Fibroblast of mammary gland (primary cell): ENCODE measurements around the gene TSC22D1.
A peak's percentile ranks its signal among the peaks of the same experiment; 100 is the strongest.

Source experiments
- DNase-seq: peaks from one replicate; pipeline ENCODE4 v3.0.0-alpha.2; 2010; ENCODE audit warnings: low read depth
- H3K4me3 ChIP-seq: 2 replicates; pipeline ENCODE4 v1.5.1; 2011; ENCODE audit warnings: low read depth, mild to moderate bottlenecking, low read length, moderate library complexity; ENCODE audit not compliant: control insufficient read depth
- TF ChIP-seq, protein P1 (sequence below): conservative IDR thresholded peaks from 2 replicates; pipeline ENCODE4 v1.5.1; 2011; ENCODE audit warnings: low read depth, low read length, inconsistent platforms; ENCODE audit not compliant: control insufficient read depth, insufficient read depth

The TSC22D1 gene

DNA sequence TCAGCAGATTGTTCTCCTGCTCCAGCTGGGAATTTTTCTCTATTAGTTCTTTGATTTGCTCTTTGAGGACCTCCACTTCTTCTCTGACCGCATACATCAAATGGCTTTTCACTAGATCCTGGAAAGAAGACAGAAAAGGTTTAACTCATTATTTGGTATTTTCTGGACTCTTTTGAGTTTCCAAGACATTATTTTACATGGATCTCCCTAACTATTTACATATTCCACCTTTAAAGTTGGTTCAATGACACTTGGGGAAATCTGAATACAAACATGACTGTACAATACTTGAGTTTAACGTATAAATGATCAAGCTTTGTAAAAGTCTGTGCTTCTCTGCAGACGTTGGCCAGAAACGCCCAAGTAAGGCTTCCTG lies 141.4 kb downstream of the TSC22D1 start:
- DNase-seq: no peak
- peak overlapping the region; percentile 49 for H3K4me3 ChIP-seq
- TF ChIP-seq, protein P1, sequence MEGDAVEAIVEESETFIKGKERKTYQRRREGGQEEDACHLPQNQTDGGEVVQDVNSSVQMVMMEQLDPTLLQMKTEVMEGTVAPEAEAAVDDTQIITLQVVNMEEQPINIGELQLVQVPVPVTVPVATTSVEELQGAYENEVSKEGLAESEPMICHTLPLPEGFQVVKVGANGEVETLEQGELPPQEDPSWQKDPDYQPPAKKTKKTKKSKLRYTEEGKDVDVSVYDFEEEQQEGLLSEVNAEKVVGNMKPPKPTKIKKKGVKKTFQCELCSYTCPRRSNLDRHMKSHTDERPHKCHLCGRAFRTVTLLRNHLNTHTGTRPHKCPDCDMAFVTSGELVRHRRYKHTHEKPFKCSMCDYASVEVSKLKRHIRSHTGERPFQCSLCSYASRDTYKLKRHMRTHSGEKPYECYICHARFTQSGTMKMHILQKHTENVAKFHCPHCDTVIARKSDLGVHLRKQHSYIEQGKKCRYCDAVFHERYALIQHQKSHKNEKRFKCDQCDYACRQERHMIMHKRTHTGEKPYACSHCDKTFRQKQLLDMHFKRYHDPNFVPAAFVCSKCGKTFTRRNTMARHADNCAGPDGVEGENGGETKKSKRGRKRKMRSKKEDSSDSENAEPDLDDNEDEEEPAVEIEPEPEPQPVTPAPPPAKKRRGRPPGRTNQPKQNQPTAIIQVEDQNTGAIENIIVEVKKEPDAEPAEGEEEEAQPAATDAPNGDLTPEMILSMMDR: no peak

DNA sequence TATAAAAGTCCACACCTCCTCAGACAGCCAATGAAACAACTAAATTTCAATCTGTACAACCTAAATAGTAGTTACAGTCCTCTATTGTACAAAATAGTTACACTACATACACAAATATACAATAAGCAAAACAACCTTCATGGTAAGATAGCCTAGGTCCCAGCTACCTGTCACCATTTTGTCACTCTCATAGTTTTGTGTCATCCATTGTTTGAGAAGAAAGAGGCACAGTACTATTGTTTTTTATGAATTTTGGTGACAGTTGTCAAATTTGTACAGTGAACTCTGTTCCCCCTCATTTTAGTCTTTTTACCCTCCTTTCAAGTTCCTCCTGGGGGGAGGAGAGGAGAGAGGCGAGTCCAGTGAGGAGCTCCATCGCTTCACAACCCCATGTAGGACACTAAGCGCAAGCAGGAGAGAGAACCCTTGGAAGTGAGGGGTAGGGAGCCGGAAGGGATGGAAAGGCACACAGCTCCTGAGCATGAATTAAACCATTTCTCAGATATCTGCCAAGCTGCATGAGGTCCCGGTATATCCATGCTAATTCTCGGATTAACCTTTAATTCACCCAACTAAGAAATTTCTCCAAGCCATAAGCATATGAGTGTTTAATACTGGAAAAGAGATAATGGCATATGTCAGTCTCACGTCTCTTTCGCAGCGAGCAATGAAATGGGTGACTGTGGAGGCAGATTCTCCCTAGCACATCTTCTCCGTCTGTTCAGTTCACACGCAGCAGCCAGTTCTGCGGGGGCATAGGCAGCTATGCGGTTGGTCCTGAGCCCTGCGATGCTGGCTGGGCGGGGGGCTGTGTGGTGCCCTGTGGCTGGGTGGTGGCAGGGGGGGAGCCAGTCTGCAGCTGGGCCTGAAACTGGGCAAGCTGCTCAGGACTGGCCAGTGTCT lies 142.0 kb downstream of the TSC22D1 start:
- DNase-seq: no peak
- TF ChIP-seq, protein P1: no peak
- peak overlapping the region; percentile 49 for H3K4me3 ChIP-seq

DNA sequence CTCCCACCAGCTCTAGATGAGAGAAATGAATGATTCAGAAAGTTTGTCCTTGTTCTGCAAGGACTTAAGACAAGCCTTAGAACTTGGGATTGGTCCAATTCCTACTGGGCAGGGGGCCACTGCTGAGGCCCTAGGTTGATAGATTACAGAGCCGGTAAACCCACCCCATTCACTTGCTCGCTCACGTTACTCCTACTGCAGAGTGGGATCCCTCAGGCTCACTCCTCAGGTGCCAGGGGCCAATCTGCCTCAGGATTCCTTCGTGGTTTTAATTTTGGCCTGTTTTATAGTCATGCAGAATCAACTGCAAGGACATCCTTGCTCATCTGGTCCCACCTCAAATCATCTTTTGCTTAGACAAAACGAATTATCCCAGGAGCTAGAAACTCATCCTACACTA lies 143.5 kb downstream of the TSC22D1 start:
- TF ChIP-seq, protein P1: no peak
- DNase-seq: peak; percentile 51
- no peak overlapping the region for H3K4me3 ChIP-seq

DNA sequence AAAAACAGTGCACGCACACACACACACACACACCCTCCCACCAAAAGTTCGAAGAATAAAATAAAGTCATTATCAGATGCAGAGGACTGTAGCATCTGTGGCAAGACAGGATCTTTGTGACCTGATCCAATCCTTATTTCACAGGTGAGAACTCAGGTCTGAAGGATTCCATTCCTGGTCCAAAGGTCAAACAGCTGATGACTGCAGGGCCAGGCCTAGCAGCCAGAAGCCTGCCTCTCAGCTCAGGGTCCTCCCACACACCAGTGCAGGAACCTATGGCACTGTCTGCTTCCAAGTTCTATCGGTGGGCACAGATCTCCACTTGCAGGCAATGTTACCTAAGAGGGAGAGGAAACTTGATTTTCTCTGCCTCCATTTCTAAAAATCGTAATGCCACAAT lies 145.0 kb downstream of the TSC22D1 start:
- no peak overlapping the region for H3K4me3 ChIP-seq
- DNase-seq: no peak
- TF ChIP-seq, protein P1: no peak

DNA sequence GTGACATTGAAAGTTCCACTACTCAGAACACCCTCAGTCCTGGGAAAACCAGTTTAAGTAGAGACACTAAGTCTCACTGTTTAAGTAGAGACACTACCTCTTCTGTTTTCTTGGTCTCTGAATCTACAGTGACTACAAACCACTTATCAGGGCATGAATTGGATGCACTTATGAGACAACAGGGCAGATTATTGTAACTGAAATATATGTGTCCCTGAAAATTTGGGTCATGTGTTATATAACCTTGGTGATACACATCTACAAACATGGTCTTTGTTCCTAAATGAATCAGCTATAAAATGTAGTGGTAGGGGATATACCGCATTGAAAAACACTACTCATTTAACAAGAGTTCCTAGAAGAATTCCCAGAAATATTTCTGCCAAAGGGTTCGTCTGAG lies 146.8 kb downstream of the TSC22D1 start:
- no peak for DNase-seq
- TF ChIP-seq, protein P1: no peak

DNA sequence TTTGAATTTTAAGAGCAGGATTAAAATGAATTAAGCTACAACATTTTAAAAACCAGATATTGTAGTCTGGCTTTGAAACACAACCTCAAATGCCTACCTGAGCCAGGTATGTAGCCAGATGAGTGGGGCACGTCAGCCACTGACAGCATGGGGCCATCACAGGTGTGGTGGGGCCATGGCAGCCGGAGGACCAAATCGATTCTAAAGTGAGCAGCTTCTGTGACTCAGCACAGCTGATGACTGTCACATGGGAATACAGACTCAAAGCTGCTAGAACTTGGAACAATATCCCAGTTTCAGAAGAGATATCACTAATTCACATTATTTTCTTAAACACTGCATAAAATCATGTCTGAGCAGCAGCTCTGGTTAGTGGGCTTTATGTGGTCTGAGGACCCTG lies 149.7 kb downstream of the TSC22D1 start:
- H3K4me3 ChIP-seq: no peak overlapping the region
- DNase-seq: no peak
- TF ChIP-seq, protein P1: no peak

More for the DNA sequence above, 146.8 kb downstream of the TSC22D1 start:
- no peak overlapping the region for H3K4me3 ChIP-seq
